Thyroid gland (tissue), 4 donors: ENCODE measurements around the gene RREB1.

Source experiments
- CTCF ChIP-seq, 6 experiments: fragments of 200-600 bp in 3 of 6; fragments of 450-650 bp in 3 of 6; sonication (generic) in 3 of 6; IDR thresholded peaks; one replicate each; pipeline ENCODE4 v1.5.1; 2016 to 2019; ENCODE audit warnings: antibody characterized with exemption in 6 of 6, mild to moderate bottlenecking in 2 of 6, inconsistent platforms in 1 of 6, moderate library complexity in 1 of 6
- POLR2A ChIP-seq, 2 donors: fragments of 450-650 bp; IDR thresholded peaks; one replicate each; pipeline ENCODE4 v1.6.1; 2017; ENCODE audit warnings: antibody characterized with exemption in 2 of 2, mild to moderate bottlenecking in 2 of 2, moderate library complexity in 1 of 2

GRCh38 chr6:7243179-7243981 lies 135.6 kb downstream of the RREB1 start:
- peak; percentile 80 to 93 (median 87) for TF ChIP-seq CTCF (IDR thresholded peaks at IDR 0.05)
- no peak for TF ChIP-seq POLR2A (IDR thresholded peaks at IDR 0.05)
